Skin of body (tissue), 2 donors: ENCODE results near the gene STAM2. TPM values are rescaled to one million over a fixed set of nuclear protein-coding genes. Genes with fewer than 3 reads are reported as not detected.
"Not testable (repeated sequence)": the region's sequence is repeated elsewhere in the genome, so short reads cannot be mapped to it uniquely, and the experiment has no call there.

ENCODE experiments used
- DNase-seq: peaks from one replicate; lab custom pipeline; 2025; lab: John Stamatoyannopoulos, UW
- total RNA-seq: library from RNA; depleted of rRNA; stranded (reverse); fragments of >200 nt; gene quantifications from one replicate; pipeline ENCODE4 v1.2.3, GENCODE V29; 2014

The STAM2 gene
- total RNA-seq = 33.9 TPM

- peak; percentile 95 for DNase-seq
These were observed at the start of gene STAM2 for GRCh38 chr2:152175368-152176112. Gene STAM2, minus strand, starts transcription at chr2:152175763. Its CDS starts 121 bp downstream, at chr2:152175642.

- DNase-seq = peak; percentile 43
These were observed 48.4 kb upstream of the STAM2 start for GRCh38 chr2:152223977-152224376.

GRCh38 chr2:152222975-152223637 lies 47.5 kb upstream of the STAM2 start:
- DNase-seq = peak; percentile 91

GRCh38 chr2:152221839-152222238 lies 46.3 kb upstream of the STAM2 start:
- DNase-seq = peak; percentile 93

GRCh38 chr2:152219077-152219828 lies 43.7 kb upstream of the STAM2 start:
- DNase-seq = no peak

- DNase-seq = no peak
These were observed 25.9 kb upstream of the STAM2 start for GRCh38 chr2:152201466-152201830.

- no peak for DNase-seq
These were observed 25.3 kb upstream of the STAM2 start for GRCh38 chr2:152200565-152201465.

GRCh38 chr2:152200101-152200500 lies 24.5 kb upstream of the STAM2 start:
- no peak for DNase-seq

GRCh38 chr2:152198499-152198898 lies 22.9 kb upstream of the STAM2 start:
- DNase-seq = no peak

GRCh38 chr2:152197508-152198284 lies 22.1 kb upstream of the STAM2 start:
- DNase-seq = not testable (repeated sequence)

GRCh38 chr2:152189622-152190495 lies 14.3 kb upstream of the STAM2 start:
- peak; percentile 77 for DNase-seq

- not testable (repeated sequence) for DNase-seq
These were observed 11.2 kb upstream of the STAM2 start for GRCh38 chr2:152186808-152187207.

- no peak for DNase-seq
These were observed 10.7 kb upstream of the STAM2 start for GRCh38 chr2:152186262-152186661.

GRCh38 chr2:152183401-152184073 lies 8.0 kb upstream of the STAM2 start:
- DNase-seq = no peak

GRCh38 chr2:152177667-152178066 lies 2.1 kb upstream of the STAM2 start:
- not testable (repeated sequence) for DNase-seq

GRCh38 chr2:152176113-152176714 lies 651 bp upstream of the STAM2 start:
- peak; percentile 62 for DNase-seq

- peak; percentile 63 for DNase-seq
These were observed 573 bp downstream of the STAM2 start for GRCh38 chr2:152175012-152175367.

- DNase-seq = no peak
These were observed 989 bp downstream of the STAM2 start for GRCh38 chr2:152174574-152174973.
